GM12878 (cell line): ENCODE data around the gene GRAMD1B. TPM values are rescaled to one million over a fixed set of nuclear protein-coding genes. Genes with fewer than 3 reads are reported as not detected.

Source experiments
- CEBPZ ChIP-seq: fragments of 150-350 bp; IDR thresholded peaks from 2 replicates; pipeline ENCODE4 v1.6.1; 2016; ENCODE audit warnings: low read depth, low read length
- MAX ChIP-seq: IDR thresholded peaks from 2 replicates; pipeline ENCODE4 v1.6.1; 2012; ENCODE audit warnings: low read depth, low read length, improper control_type of control experiment
- MEF2A ChIP-seq: IDR thresholded peaks from 2 replicates; pipeline ENCODE4 v1.6.1; 2011; ENCODE audit warnings: low read depth, mild to moderate bottlenecking, low read length, moderate library complexity; ENCODE audit not compliant: insufficient read depth
- NFYA ChIP-seq: IDR thresholded peaks from 2 replicates; pipeline ENCODE4 v1.6.1; 2011; ENCODE audit warnings: low read depth, mild to moderate bottlenecking, low read length, improper control_type of control experiment, borderline replicate concordance
- PAX8 ChIP-seq: fragments of 450-650 bp; IDR thresholded peaks from 2 replicates; pipeline ENCODE4 v1.6.1; 2017; ENCODE audit warnings: mild to moderate bottlenecking, moderate library complexity
- PML ChIP-seq: IDR thresholded peaks from 2 replicates; pipeline ENCODE4 v1.6.1; 2012; ENCODE audit warnings: low read length, inconsistent platforms
- PRDM15 ChIP-seq: fragments of 450-650 bp; formaldehyde crosslinking; IDR thresholded peaks from 2 replicates; pipeline ENCODE4 v1.4.0; 2020; ENCODE audit warnings: mild to moderate bottlenecking, moderate library complexity
- RAD51 ChIP-seq: fragments of 450-650 bp; IDR thresholded peaks from 2 replicates; pipeline ENCODE4 v1.6.1; 2016; ENCODE audit warnings: moderate library complexity, mild to moderate bottlenecking, inconsistent platforms
- RELB ChIP-seq: fragments of 450-650 bp; IDR thresholded peaks from 2 replicates; pipeline ENCODE4 v1.6.1; 2017; ENCODE audit warnings: low read depth, mild to moderate bottlenecking, moderate library complexity
- RFX5 ChIP-seq: IDR thresholded peaks from 2 replicates; pipeline ENCODE4 v1.6.1; 2011; ENCODE audit warnings: low read depth, low read length, improper control_type of control experiment
- SIX5 ChIP-seq: IDR thresholded peaks from 2 replicates; pipeline ENCODE4 v1.6.1; 2011; ENCODE audit warnings: mild to moderate bottlenecking, low read depth, low read length, moderate library complexity; ENCODE audit not compliant: severe bottlenecking
- SMARCA5 ChIP-seq: fragments of 450-650 bp; IDR thresholded peaks from 2 replicates; pipeline ENCODE4 v1.6.1; 2017; ENCODE audit warnings: mild to moderate bottlenecking
- SPI1 ChIP-seq: IDR thresholded peaks from 2 replicates; pipeline ENCODE4 v1.6.1; 2011; ENCODE audit warnings: low read depth, mild to moderate bottlenecking, low read length, moderate library complexity, borderline replicate concordance; ENCODE audit not compliant: insufficient read depth
- SREBF1 ChIP-seq: IDR thresholded peaks from 2 replicates; pipeline ENCODE4 v1.6.1; 2012; ENCODE audit warnings: mild to moderate bottlenecking, low read length
- SUPT20H ChIP-seq: IDR thresholded peaks from 2 replicates; pipeline ENCODE4 v1.6.1; 2011; ENCODE audit warnings: low read depth, mild to moderate bottlenecking, low read length, moderate library complexity, borderline replicate concordance; ENCODE audit not compliant: control insufficient read depth
- TBL1XR1 ChIP-seq: IDR thresholded peaks from 2 replicates; pipeline ENCODE4 v1.6.1; 2012; ENCODE audit warnings: low read depth, low read length, improper control_type of control experiment
- TCF3 ChIP-seq: IDR thresholded peaks from 2 replicates; pipeline ENCODE4 v1.6.1; 2012; ENCODE audit warnings: low read depth, mild to moderate bottlenecking, low read length, borderline replicate concordance; ENCODE audit not compliant: insufficient read depth
- ZBTB11 ChIP-seq: fragments of 450-650 bp; formaldehyde crosslinking; IDR thresholded peaks from 2 replicates; pipeline ENCODE4 v1.5.0; 2022; ENCODE audit warnings: mild to moderate bottlenecking, missing genetic modification characterization
- ZNF274 ChIP-seq: IDR thresholded peaks from one replicate; pipeline ENCODE4 v1.8.0; 2011; ENCODE audit not compliant: insufficient read length, insufficient read depth
- polyA plus RNA-seq, 11 experiments: library from polyadenylated mRNA; depleted of rRNA in 4 of 11; unstranded in 6 of 11; stranded (reverse) in 5 of 11; fragments of >200 nt; fragmentation: Nextera tagmentation in 4 of 11; fragmentation: Illumina TruSeq in 1 of 11; extraction: Ambion mirVana in 4 of 11; extraction: Trizol in 1 of 11; gene quantifications; 1 replicate in 1 of 11; 2 replicates in 10 of 11; pipeline versions ENCODE4 v1.2.1 to v1.2.3, GENCODE V29; 2011 to 2016; ENCODE audit warnings: inconsistent platforms in 2 of 11, missing spikeins in 2 of 11, low read depth in 1 of 11
- total RNA-seq, 4 experiments: library from RNA; depleted of rRNA in 3 of 4; stranded (reverse); fragments of >200 nt in 3 of 4; fragmentation: Illumina TruSeq in 1 of 4; extraction: Trizol in 1 of 4; gene quantifications; 2 replicates each; pipeline versions ENCODE4 v1.2.1 to v1.2.3, GENCODE V29; 2013 to 2021

The GRAMD1B gene
- total and polyA plus RNA-seq, 10 of the 15 experiments (the other 5 are each of a cell fraction or from before 2014, with no cell fraction given) = 1.9 to 49.1 (median 26.9) TPM

GRCh38 chr11:123547180-123547579, 117.1 kb downstream of the GRAMD1B start (continued):
- TF ChIP-seq RELB = no peak; the same call in 1 of the 2 replicates
- TF ChIP-seq TBL1XR1 = no peak
- no peak for TF ChIP-seq PAX8
- TF ChIP-seq SMARCA5 = no peak
- no peak for TF ChIP-seq SIX5
- peak; percentile 98 for TF ChIP-seq SPI1
- TF ChIP-seq ZBTB11 (CRISPR knock-in tag) = no peak
- no peak for TF ChIP-seq TCF3
- TF ChIP-seq ZNF274 = no peak
- TF ChIP-seq MEF2A = no peak
- no peak for TF ChIP-seq RFX5
- TF ChIP-seq PML = no peak
- TF ChIP-seq CEBPZ = no peak
- no peak for TF ChIP-seq SUPT20H
- no peak for TF ChIP-seq MAX
- TF ChIP-seq NFYA = no peak
- TF ChIP-seq PRDM15 (CRISPR knock-in tag) = no peak
- TF ChIP-seq SREBF1 = no peak
- TF ChIP-seq RAD51 = peak; percentile 61
